ENCODE results near the gene PSMC5.

DNA sequence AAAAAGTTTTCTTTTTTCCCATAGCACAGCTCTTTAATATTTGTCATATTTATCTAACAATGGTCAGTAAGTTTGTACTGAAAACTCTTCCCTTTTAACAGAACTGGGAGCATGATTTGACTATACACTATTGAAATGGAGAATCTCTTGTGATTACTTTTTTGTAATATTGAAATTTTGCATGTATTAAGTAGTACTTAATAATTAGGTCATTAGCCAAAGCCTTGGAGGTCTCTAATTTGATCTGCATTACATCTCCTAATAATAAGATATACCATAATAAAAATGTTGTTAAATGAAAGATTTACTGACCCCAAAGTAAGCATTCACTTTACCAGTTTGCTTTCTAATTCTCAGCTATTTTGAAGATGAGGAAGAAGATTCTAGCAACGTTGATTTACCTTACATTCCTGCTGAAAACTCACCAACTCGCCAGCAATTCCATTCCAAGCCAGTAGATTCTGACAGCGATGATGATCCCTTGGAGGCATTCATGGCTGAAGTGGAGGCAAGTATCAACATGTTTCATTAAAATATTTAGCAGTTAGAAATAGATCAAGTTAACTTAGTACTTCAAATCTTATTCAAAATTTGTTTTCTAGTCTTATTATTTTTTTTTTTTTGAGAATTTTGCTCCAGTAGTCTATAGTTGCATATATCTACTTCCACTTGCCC, 35.0 kb upstream of the PSMC5 start:
- TF ChIP-seq, protein P1, sequence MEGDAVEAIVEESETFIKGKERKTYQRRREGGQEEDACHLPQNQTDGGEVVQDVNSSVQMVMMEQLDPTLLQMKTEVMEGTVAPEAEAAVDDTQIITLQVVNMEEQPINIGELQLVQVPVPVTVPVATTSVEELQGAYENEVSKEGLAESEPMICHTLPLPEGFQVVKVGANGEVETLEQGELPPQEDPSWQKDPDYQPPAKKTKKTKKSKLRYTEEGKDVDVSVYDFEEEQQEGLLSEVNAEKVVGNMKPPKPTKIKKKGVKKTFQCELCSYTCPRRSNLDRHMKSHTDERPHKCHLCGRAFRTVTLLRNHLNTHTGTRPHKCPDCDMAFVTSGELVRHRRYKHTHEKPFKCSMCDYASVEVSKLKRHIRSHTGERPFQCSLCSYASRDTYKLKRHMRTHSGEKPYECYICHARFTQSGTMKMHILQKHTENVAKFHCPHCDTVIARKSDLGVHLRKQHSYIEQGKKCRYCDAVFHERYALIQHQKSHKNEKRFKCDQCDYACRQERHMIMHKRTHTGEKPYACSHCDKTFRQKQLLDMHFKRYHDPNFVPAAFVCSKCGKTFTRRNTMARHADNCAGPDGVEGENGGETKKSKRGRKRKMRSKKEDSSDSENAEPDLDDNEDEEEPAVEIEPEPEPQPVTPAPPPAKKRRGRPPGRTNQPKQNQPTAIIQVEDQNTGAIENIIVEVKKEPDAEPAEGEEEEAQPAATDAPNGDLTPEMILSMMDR (conservative IDR thresholded peaks at IDR 0.05 in 1 of 2, IDR thresholded peaks at IDR 0.05 in 1 of 2; ENCODE audit: extremely low read depth in 1 of 2, insufficient read depth in 1 of 2, low read depth in 1 of 2, low read length in 2 of 2) = no peak
- TF ChIP-seq EZH2 (IDR thresholded peaks at IDR 0.05; ENCODE audit: borderline replicate concordance, low read length) = no peak

Measured in mammary epithelial cell (primary cell).